ENCODE results near the gene ADGRE2. TPM values are rescaled to one million over a fixed set of nuclear protein-coding genes. Genes with fewer than 3 reads are reported as not detected.

Gene ADGRE2
- total RNA-seq, 4 donors from 2014 or later: 1.0 to 4.4 (median 1.4) TPM

GRCh38 chr19:14689598-14690503, 88.5 kb downstream of the ADGRE2 start, which contains the start of gene ZNF333:
Gene ZNF333, plus strand, starts transcription at chr19:14690048. Its CDS starts 3,444 bp downstream, at chr19:14693492.
- H3K27me3 ChIP-seq: no peaks in the 10 kb centered on the region
- H3K4me1 ChIP-seq: peaks cover 0 to 26% (median 3%) of the 10 kb centered on the region in 3 donors
- WGBS, 2 donors (ENCODE audit: low coverage in 1 of 2): 0% methylated on average over 3 to 9 of the region's 66 CpGs

GRCh38 chr19:14686411-14686810, 91.9 kb downstream of the ADGRE2 start:
- Histone ChIP-seq H3K36me3 (no peaks in the 10 kb centered on the region), H3K27ac (no peak overlapping the region), H3K4me1 (peaks cover 0 to 20% (median 3%) of the 10 kb centered on the region in 3 donors), H3K27me3 (peaks cover 14% of the 10 kb centered on the region), H3K4me3 (no peak overlapping the region), H3K9me3 (no peaks in the 10 kb centered on the region)
- no peak for ATAC-seq
- WGBS, 2 donors (ENCODE audit: low coverage in 1 of 2): 33 to 88% methylated on average over 1 to 3 of the region's 3 CpGs
- TF ChIP-seq POLR2A (IDR thresholded peaks at IDR 0.05): no peak
- TF ChIP-seq CTCF (IDR thresholded peaks at IDR 0.05): peak in 1 of 4 experiments; percentile 17

More at GRCh38 chr19:14689598-14690503, 88.5 kb downstream of the ADGRE2 start, which contains the start of gene ZNF333:
- Histone ChIP-seq H3K27ac (peak within 1 kb of the TSS; percentile 69 to 96 (median 88)), H3K9me3 (no peaks in the 10 kb centered on the region), H3K4me3 (peak within 1 kb of the TSS; percentile 85 to 94), H3K36me3 (peaks cover 0 to 20% of the 10 kb centered on the region in 2 donors)
- no peak for TF ChIP-seq EP300 (IDR thresholded peaks at IDR 0.05)
- TF ChIP-seq POLR2AphosphoS5 (IDR thresholded peaks at IDR 0.05): peak; percentile 63
- no peak for TF ChIP-seq CTCF (IDR thresholded peaks at IDR 0.05)
- TF ChIP-seq POLR2A (IDR thresholded peaks at IDR 0.05): peak; percentile 53 to 61
- peak; percentile 97 for ATAC-seq

GRCh38 chr19:14683439-14683838, 94.9 kb downstream of the ADGRE2 start:
- 34 to 45% methylated on average over 2 to 3 of the region's 3 CpGs for WGBS, 2 donors (ENCODE audit: low coverage in 1 of 2)

More at GRCh38 chr19:14683439-14683838, 94.9 kb downstream of the ADGRE2 start:
- no peaks in the 10 kb centered on the region for H3K36me3 ChIP-seq
- peaks cover 14% of the 10 kb centered on the region for H3K27me3 ChIP-seq
- TF ChIP-seq POLR2A (IDR thresholded peaks at IDR 0.05): no peak
- TF ChIP-seq EP300 (IDR thresholded peaks at IDR 0.05): no peak
- no peak for TF ChIP-seq CTCF (IDR thresholded peaks at IDR 0.05)
- no peak for TF ChIP-seq POLR2AphosphoS5 (IDR thresholded peaks at IDR 0.05)
- no peaks in the 10 kb centered on the region for H3K9me3 ChIP-seq
- H3K4me1 ChIP-seq: no peaks in the 10 kb centered on the region
- no peak overlapping the region for H3K27ac ChIP-seq
- no peak for ATAC-seq
- H3K4me3 ChIP-seq: no peak overlapping the region

Small RNAs within 50 kb of the gene (small RNA-seq; reads per million reads assigned to genes)
- 0 reads per million in 4 donors for gene AC005255.1

Other genes with a start within 250 kb of the ADGRE2 start
- 10 to 100 TPM; 21.3 to 27.2 (median 24.3) TPM for gene TECR, start 249.0 kb downstream of the ADGRE2 start, total RNA-seq
- 100 to 1,000 TPM; 251 to 393 (median 330) TPM for gene NDUFB7, start 206.5 kb downstream of the ADGRE2 start, total RNA-seq
- gene CLEC17A, start 195.5 kb downstream of the ADGRE2 start, total RNA-seq: not detected
- gene ADGRE3, start 103.7 kb downstream of the ADGRE2 start, total RNA-seq: not detected
- 10 to 100 TPM; 22.6 to 35.6 (median 28.1) TPM for gene ZNF333, start 88.5 kb downstream of the ADGRE2 start, total RNA-seq
- gene OR7A5, start 56.6 kb upstream of the ADGRE2 start, total RNA-seq: not detected
- gene OR7C1, start 56.6 kb upstream of the ADGRE2 start, total RNA-seq: not detected
- not detected for gene OR7A10, start 70.4 kb upstream of the ADGRE2 start, total RNA-seq
- not detected for gene OR7A17, start 107.6 kb upstream of the ADGRE2 start, total RNA-seq
- gene OR7C2, start 162.9 kb upstream of the ADGRE2 start, total RNA-seq: not detected
- under 1 TPM in 1 of 4 donors, not detected in 3; 0.23 TPM for gene SLC1A6, start 201.3 kb upstream of the ADGRE2 start, total RNA-seq